ENCODE measurements around the gene MAST4.

The MAST4 gene

GRCh38 chr5:67160272-67160671 lies 564.1 kb downstream of the MAST4 start:
- no peak for TF ChIP-seq CTCF (IDR thresholded peaks at IDR 0.05; ENCODE audit: low read depth, low read length)
- no peak for DNase-seq (ENCODE audit: low read depth in 2 of 2)
- H3K4me3 ChIP-seq (replicated peaks in 1 of 2; ENCODE audit: low read depth in 2 of 2, low read length in 2 of 2), result no peak overlapping the region

GRCh38 chr5:67160985-67161384 lies 564.8 kb downstream of the MAST4 start:
- no peak overlapping the region for H3K4me3 ChIP-seq (replicated peaks in 1 of 2; ENCODE audit: low read depth in 2 of 2, low read length in 2 of 2)
- peak; percentile 67 to 74 for DNase-seq (ENCODE audit: low read depth in 2 of 2)

GRCh38 chr5:67161767-67162166 lies 565.6 kb downstream of the MAST4 start:
- DNase-seq (ENCODE audit: low read depth in 2 of 2), result no peak
- no peak overlapping the region for H3K4me3 ChIP-seq (replicated peaks in 1 of 2; ENCODE audit: low read depth in 2 of 2, low read length in 2 of 2)
- no peak for TF ChIP-seq CTCF (IDR thresholded peaks at IDR 0.05; ENCODE audit: low read depth, low read length)

More at GRCh38 chr5:67160985-67161384, 564.8 kb downstream of the MAST4 start:
- TF ChIP-seq CTCF (IDR thresholded peaks at IDR 0.05; ENCODE audit: low read depth, low read length), result no peak

- DNase-seq (ENCODE audit: low read depth in 2 of 2), result no peak
- no peak for TF ChIP-seq CTCF (IDR thresholded peaks at IDR 0.05; ENCODE audit: low read depth, low read length)
- no peak overlapping the region for H3K4me3 ChIP-seq (replicated peaks in 1 of 2; ENCODE audit: low read depth in 2 of 2, low read length in 2 of 2)
Observed at GRCh38 chr5:67163231-67163756, 567.1 kb downstream of the MAST4 start.

- no peak for TF ChIP-seq CTCF (IDR thresholded peaks at IDR 0.05; ENCODE audit: low read depth, low read length)
- H3K4me3 ChIP-seq (replicated peaks in 1 of 2; ENCODE audit: low read depth in 2 of 2, low read length in 2 of 2), result no peak overlapping the region
- DNase-seq (ENCODE audit: low read depth in 2 of 2), result no peak
Observed at GRCh38 chr5:67163863-67164595, 567.8 kb downstream of the MAST4 start.

GRCh38 chr5:67164856-67165525 lies 568.8 kb downstream of the MAST4 start:
- no peak for TF ChIP-seq CTCF (IDR thresholded peaks at IDR 0.05; ENCODE audit: low read depth, low read length)
- no peak for DNase-seq (ENCODE audit: low read depth in 2 of 2)
- H3K4me3 ChIP-seq (replicated peaks in 1 of 2; ENCODE audit: low read depth in 2 of 2, low read length in 2 of 2), result no peak overlapping the region
